Right lobe of liver (tissue), 4 donors: ENCODE data around the gene FRMPD2.

Experiments used
- CTCF ChIP-seq, 4 donors: fragments of 200-600 bp in 3 of 4; fragments of 450-650 bp in 1 of 4; IDR thresholded peaks; one replicate each; pipeline versions ENCODE4 v1.5.1 to v1.8.0; 2016 to 2022; ENCODE audit warnings: antibody characterized with exemption in 4 of 4, mild to moderate bottlenecking in 2 of 4
- POLR2A ChIP-seq: fragments of 450-650 bp; IDR thresholded peaks from one replicate; pipeline ENCODE4 v1.6.1; 2017; ENCODE audit warnings: antibody characterized with exemption, mild to moderate bottlenecking
- donor health status: DM: no; HTN: no; CAD: no.
- donor health status: DM: no; HTN: no; CAD: no.
- donor health status: DM: no; HTN: yes; CAD: no.

- peak; percentile 56 to 78 (median 72) for TF ChIP-seq CTCF (IDR thresholded peaks at IDR 0.05)
- no peak for TF ChIP-seq POLR2A
Measured at GRCh38 chr10:48289501-48290238, 15.2 kb upstream of the FRMPD2 start.
